IMR-90 (cell line): ENCODE measurements around the gene RSBN1L. TPM values are rescaled to one million over a fixed set of nuclear protein-coding genes. Genes with fewer than 3 reads are reported as not detected.

Source experiments
- ATAC-seq: fragments of 200-7000 bp; cut with Tn5 transposase; 2 replicates; pipeline ENCODE4 v1.9.1; 2020; ENCODE audit warnings: low read depth, mild to moderate bottlenecking, moderate library complexity
- BruUV-seq: library from RNA; stranded (reverse); fragments of 400-500 nt; replicated peaks from 2 replicates; lab custom pipeline; 2021; lab: Mats Ljungman, UMichigan
- CTCF ChIA-PET: fragments of 300-600 bp; formaldehyde crosslinking; extraction: SDS; loops from one replicate; lab custom pipeline; 2021; ENCODE audit warnings: antibody characterized with exemption; lab: Yijun Ruan, JAX
- POLR2A ChIA-PET: fragments of 300-600 bp; sonication (Branson Sonifier 250); formaldehyde crosslinking; loops from one replicate; lab custom pipeline; 2022; ENCODE audit warnings: antibody characterized with exemption; ENCODE audit not compliant: unreplicated experiment; lab: Charles Lee
- DNase-seq: peaks from one replicate; pipeline ENCODE4 v3.0.0; 2013
- H2AFZ ChIP-seq: replicated peaks from 2 replicates; pipeline ENCODE3; 2013; ENCODE audit warnings: low read length, mild to moderate bottlenecking; ENCODE audit not compliant: poor library complexity
- H2AK5ac ChIP-seq: 2 replicates; pipeline ENCODE4 v1.6.1; 2013; ENCODE audit warnings: low read depth, low read length, inconsistent platforms
- H2AK9ac ChIP-seq: replicated peaks from 2 replicates; pipeline ENCODE3; 2013; ENCODE audit warnings: mild to moderate bottlenecking, low read depth, low read length, moderate library complexity; ENCODE audit not compliant: poor library complexity
- H2BK120ac ChIP-seq: 2 replicates; pipeline ENCODE4 v1.6.1; 2013; ENCODE audit warnings: low read depth, low read length, inconsistent platforms
- H2BK15ac ChIP-seq: 3 replicates; pipeline ENCODE4 v1.6.1; 2013; ENCODE audit warnings: low read depth, low read length, inconsistent platforms
- H2BK20ac ChIP-seq: 2 replicates; pipeline ENCODE4 v1.6.1; 2013; ENCODE audit warnings: low read depth, mild to moderate bottlenecking, inconsistent platforms, low read length, moderate library complexity
- H2BK5ac ChIP-seq: 2 replicates; pipeline ENCODE4 v1.6.1; 2013; ENCODE audit warnings: mild to moderate bottlenecking, low read depth, low read length, inconsistent platforms; ENCODE audit not compliant: poor library complexity, severe bottlenecking
- H3K14ac ChIP-seq: replicated peaks from 2 replicates; pipeline ENCODE4 v1.6.1; 2013; ENCODE audit warnings: low read depth, low read length, inconsistent platforms
- H3K18ac ChIP-seq: 2 replicates; pipeline ENCODE4 v1.6.1; 2013; ENCODE audit warnings: low read depth, low read length, control low read depth
- H3K23ac ChIP-seq: 2 replicates; pipeline ENCODE4 v1.6.1; 2013; ENCODE audit warnings: low read depth, low read length, inconsistent platforms
- H3K27ac ChIP-seq: 2 replicates; pipeline ENCODE4 v1.5.1; 2013; ENCODE audit warnings: mild to moderate bottlenecking, control low read depth, low read length; ENCODE audit not compliant: insufficient read depth
- H3K27me3 ChIP-seq: 2 replicates; pipeline ENCODE4 v1.6.1; 2013; ENCODE audit warnings: low read length; ENCODE audit not compliant: control insufficient read depth, insufficient read depth
- H3K36me3 ChIP-seq: 2 replicates; pipeline ENCODE4 v1.6.1; 2013; ENCODE audit warnings: low read length, mixed read lengths; ENCODE audit not compliant: control insufficient read depth, insufficient read depth
- H3K4ac ChIP-seq: 2 replicates; pipeline ENCODE4 v1.6.1; 2013; ENCODE audit warnings: low read depth, low read length, inconsistent platforms
- H3K4me1 ChIP-seq: 2 replicates; pipeline ENCODE4 v1.6.1; 2013; ENCODE audit warnings: low read length, mixed read lengths; ENCODE audit not compliant: control insufficient read depth, insufficient read depth
- H3K4me2 ChIP-seq: 2 replicates; pipeline ENCODE4 v1.6.1; 2013; ENCODE audit warnings: low read depth, mild to moderate bottlenecking, control low read depth, low read length, moderate library complexity
- H3K4me3 ChIP-seq: 2 replicates; pipeline ENCODE4 v1.5.1; 2013; ENCODE audit warnings: low read depth, mild to moderate bottlenecking, control low read depth, low read length, moderate library complexity; ENCODE audit not compliant: insufficient read depth
- H3K56ac ChIP-seq: 2 replicates; pipeline ENCODE4 v1.6.1; 2013; ENCODE audit warnings: low read length, inconsistent platforms; ENCODE audit not compliant: insufficient read depth; ENCODE audit errors: extremely low read depth
- H3K79me1 ChIP-seq, 2 experiments: 2 replicates each; pipeline ENCODE4 v1.6.1; 2013; ENCODE audit warnings: low read length in 2 of 2, inconsistent platforms in 1 of 2, low read depth in 1 of 2
- H3K9ac ChIP-seq: 2 replicates; pipeline ENCODE4 v1.6.1; 2013; ENCODE audit warnings: low read depth, low read length, control low read depth
- H3K9me1 ChIP-seq: 2 replicates; pipeline ENCODE4 v1.6.1; 2013; ENCODE audit warnings: low read length, inconsistent platforms; ENCODE audit not compliant: insufficient read depth
- H3K9me3 ChIP-seq: 2 replicates; pipeline ENCODE4 v1.6.1; 2013; ENCODE audit warnings: low read length; ENCODE audit not compliant: control insufficient read depth, insufficient read depth
- H4K20me1 ChIP-seq: 2 replicates; pipeline ENCODE4 v1.6.1; 2013; ENCODE audit warnings: low read length, inconsistent platforms; ENCODE audit not compliant: insufficient read depth
- H4K5ac ChIP-seq: 2 replicates; pipeline ENCODE4 v1.6.1; 2013; ENCODE audit warnings: mild to moderate bottlenecking, low read depth, low read length, control low read depth
- H4K8ac ChIP-seq, 2 experiments: 2 replicates each; pipeline ENCODE4 v1.6.1; 2013; ENCODE audit warnings: low read depth in 2 of 2, low read length in 2 of 2, control low read depth in 1 of 2, inconsistent platforms in 1 of 2
- H4K91ac ChIP-seq: 2 replicates; pipeline ENCODE4 v1.6.1; 2013; ENCODE audit warnings: low read depth, low read length, inconsistent platforms; ENCODE audit not compliant: insufficient read depth
- BHLHE40 ChIP-seq: fragments of 150-350 bp; IDR thresholded peaks from 2 replicates; pipeline ENCODE4 v1.6.1; 2016; ENCODE audit warnings: mild to moderate bottlenecking, low read depth, low read length
- CEBPB ChIP-seq: IDR thresholded peaks from 2 replicates; pipeline ENCODE4 v1.6.1; 2012; ENCODE audit warnings: low read depth, low read length, improper control_type of control experiment
- FOS ChIP-seq: fragments of 150-350 bp; IDR thresholded peaks from 2 replicates; pipeline ENCODE4 v1.6.1; 2016; ENCODE audit warnings: low read depth, low read length
- MAFK ChIP-seq: IDR thresholded peaks from 2 replicates; pipeline ENCODE4 v1.6.1; 2012; ENCODE audit warnings: low read depth, low read length, improper control_type of control experiment
- MXI1 ChIP-seq: IDR thresholded peaks from 2 replicates; pipeline ENCODE4 v1.6.1; 2012; ENCODE audit warnings: low read depth, mild to moderate bottlenecking, low read length, moderate library complexity, borderline replicate concordance
- NFE2L2 ChIP-seq: fragments of 150-350 bp; IDR thresholded peaks from 2 replicates; pipeline ENCODE4 v1.6.1; 2016; ENCODE audit warnings: low read depth, mild to moderate bottlenecking, low read length
- POLR2A ChIP-seq: IDR thresholded peaks from 2 replicates; pipeline ENCODE4 v1.6.1; 2012; ENCODE audit warnings: mild to moderate bottlenecking, low read depth, low read length
- RAD21 ChIP-seq: IDR thresholded peaks from 2 replicates; pipeline ENCODE4 v1.6.1; 2012; ENCODE audit warnings: low read length, improper control_type of control experiment
- RFX5 ChIP-seq: IDR thresholded peaks from 2 replicates; pipeline ENCODE4 v1.8.0; 2012; ENCODE audit warnings: low read depth, mild to moderate bottlenecking, low read length, moderate library complexity
- WGBS, 2 experiments: methylation state at CpG; one replicate each; pipeline versions ENCODE4 v1.1.5 to v1.1.7; 2013; ENCODE audit warnings: missing lambda C conversion rate in 2 of 2; ENCODE audit not compliant: insufficient read length in 1 of 2; ENCODE audit errors: extremely low coverage in 2 of 2; 5-methylcytosine and 5-hydroxymethylcytosine counted together
- dilution Hi-C: fragments of 300-500 bp; cut with HindIII; formaldehyde crosslinking; loops from one replicate; pipeline ENCODE4 v1.14.3; 2018; ENCODE audit warnings: low sequenced_read_pairs; ENCODE audit not compliant: unreplicated experiment
- in situ Hi-C: fragments of 300-500 bp; cut with MboI; formaldehyde crosslinking; loops from 3 replicates; pipeline ENCODE4 v1.14.3; 2019; ENCODE audit warnings: low sequenced_read_pairs, inconsistent platforms, mixed read lengths
- intact Hi-C: fragments of 100-400 bp; cut with micrococcal nuclease; formaldehyde crosslinking; loops from 2 replicates; pipeline ENCODE4 v1.10.0; 2022
- polyA plus RNA-seq, 3 experiments: library from polyadenylated mRNA; depleted of rRNA; stranded (reverse); fragments of >200 nt; gene quantifications; 2 replicates each; pipeline ENCODE4 v1.2.3, GENCODE V29; 2012; ENCODE audit warnings: low replicate concordance in 1 of 3
- total RNA-seq: library from RNA; depleted of rRNA; stranded (reverse); fragments of >200 nt; gene quantifications from 2 replicates; pipeline ENCODE4 v1.2.3, GENCODE V29; 2012
- TF ChIP-seq, protein P1 (sequence below): fragments of 150-350 bp; IDR thresholded peaks from 2 replicates; pipeline ENCODE4 v1.6.1; 2017; ENCODE audit warnings: mild to moderate bottlenecking, antibody characterized with exemption, low read length, low read depth
- TF ChIP-seq, protein P2 (sequence below): fragments of 150-350 bp; IDR thresholded peaks from 2 replicates; pipeline ENCODE4 v1.6.1; 2016; ENCODE audit warnings: low read depth, mild to moderate bottlenecking, low read length, moderate library complexity, borderline replicate concordance
- TF ChIP-seq, protein P3 (sequence below): conservative IDR thresholded peaks from 2 replicates; pipeline ENCODE4 v1.5.1; 2012; ENCODE audit warnings: mild to moderate bottlenecking, low read depth, low read length, improper control_type of control experiment

The RSBN1L gene
- total and polyA plus RNA-seq, 2 of the 4 experiments (the other 2 are of a cell fraction), result 7.8 to 14.7 TPM

DNA sequence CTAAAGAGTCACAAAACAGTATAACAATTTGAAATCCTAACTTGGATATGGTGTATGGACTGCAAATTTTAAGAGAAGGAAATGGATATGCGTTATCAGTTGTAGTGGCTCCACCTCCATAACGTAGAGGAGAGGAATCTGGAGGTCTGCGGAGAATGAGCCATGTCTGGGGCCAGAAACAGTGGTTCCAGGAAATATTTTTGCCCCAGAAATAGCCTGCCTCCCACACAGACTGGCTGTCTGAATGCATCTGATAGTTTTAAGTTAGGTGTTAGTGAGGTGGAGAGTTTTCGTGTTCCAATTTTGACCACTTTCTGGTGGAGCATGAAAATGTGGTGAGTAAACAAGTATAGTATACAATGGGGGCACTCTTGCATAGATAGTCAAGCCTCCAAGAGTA lies 103.9 kb downstream of the RSBN1L start:
- peak overlapping the region; percentile 11 for H2BK5ac ChIP-seq
- CTCF ChIA-PET, result no interaction called here
- H3K18ac ChIP-seq, result peak overlapping the region; percentile 24; the same call in 1 of the 2 replicates
- peaks cover 6% of the 10 kb centered on the region; the same call in 1 of the 2 replicates for H3K4me1 ChIP-seq
- intact Hi-C loops (no loop called here), in situ Hi-C loops (no loop called here), dilution Hi-C loops (no loop called here)
- H2AFZ ChIP-seq, result no peak overlapping the region
- no peak overlapping the region for H2BK120ac ChIP-seq
- H3K4me2 ChIP-seq, result peak overlapping the region; percentile 76
- no peak overlapping the region for H3K56ac ChIP-seq
- H2AK5ac ChIP-seq, result no peak overlapping the region
- no peak overlapping the region for H2BK15ac ChIP-seq
- H3K9ac ChIP-seq, result peak overlapping the region; percentile 39
- H3K27me3 ChIP-seq, result no peaks in the 10 kb centered on the region
- no peaks in the 10 kb centered on the region for H3K9me3 ChIP-seq
- no peak overlapping the region for H2BK20ac ChIP-seq
- peak overlapping the region; percentile 39; the same call in 1 of the 2 replicates for H3K23ac ChIP-seq
- H2AK9ac ChIP-seq, result no peak overlapping the region
- H4K8ac ChIP-seq, result peak overlapping the region in 1 of 2 experiments; percentile 15; a peak in 1 of 4 replicates
- BruUV-seq, result no TSS peak
- no peak for ATAC-seq
- H3K79me1 ChIP-seq, result peaks cover 17 to 71% of the 10 kb centered on the region in 2 experiments
- 60% methylated on average over 1 of the region's 4 CpGs; no CpG with 5 or more reads in 1 of the 2 experiments for WGBS, 2 experiments
- no peaks in the 10 kb centered on the region for H4K20me1 ChIP-seq
- TF ChIP-seq, protein P1, sequence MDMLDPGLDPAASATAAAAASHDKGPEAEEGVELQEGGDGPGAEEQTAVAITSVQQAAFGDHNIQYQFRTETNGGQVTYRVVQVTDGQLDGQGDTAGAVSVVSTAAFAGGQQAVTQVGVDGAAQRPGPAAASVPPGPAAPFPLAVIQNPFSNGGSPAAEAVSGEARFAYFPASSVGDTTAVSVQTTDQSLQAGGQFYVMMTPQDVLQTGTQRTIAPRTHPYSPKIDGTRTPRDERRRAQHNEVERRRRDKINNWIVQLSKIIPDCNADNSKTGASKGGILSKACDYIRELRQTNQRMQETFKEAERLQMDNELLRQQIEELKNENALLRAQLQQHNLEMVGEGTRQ, result no peak
- TF ChIP-seq, protein P2, sequence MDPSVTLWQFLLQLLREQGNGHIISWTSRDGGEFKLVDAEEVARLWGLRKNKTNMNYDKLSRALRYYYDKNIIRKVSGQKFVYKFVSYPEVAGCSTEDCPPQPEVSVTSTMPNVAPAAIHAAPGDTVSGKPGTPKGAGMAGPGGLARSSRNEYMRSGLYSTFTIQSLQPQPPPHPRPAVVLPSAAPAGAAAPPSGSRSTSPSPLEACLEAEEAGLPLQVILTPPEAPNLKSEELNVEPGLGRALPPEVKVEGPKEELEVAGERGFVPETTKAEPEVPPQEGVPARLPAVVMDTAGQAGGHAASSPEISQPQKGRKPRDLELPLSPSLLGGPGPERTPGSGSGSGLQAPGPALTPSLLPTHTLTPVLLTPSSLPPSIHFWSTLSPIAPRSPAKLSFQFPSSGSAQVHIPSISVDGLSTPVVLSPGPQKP, result no peak
- TF ChIP-seq BHLHE40 (no peak), POLR2A (no peak), CEBPB (no peak), RAD21 (no peak), FOS (no peak), MXI1 (no peak), RFX5 (no peak), NFE2L2 (no peak), MAFK (no peak)
- TF ChIP-seq, protein P3, sequence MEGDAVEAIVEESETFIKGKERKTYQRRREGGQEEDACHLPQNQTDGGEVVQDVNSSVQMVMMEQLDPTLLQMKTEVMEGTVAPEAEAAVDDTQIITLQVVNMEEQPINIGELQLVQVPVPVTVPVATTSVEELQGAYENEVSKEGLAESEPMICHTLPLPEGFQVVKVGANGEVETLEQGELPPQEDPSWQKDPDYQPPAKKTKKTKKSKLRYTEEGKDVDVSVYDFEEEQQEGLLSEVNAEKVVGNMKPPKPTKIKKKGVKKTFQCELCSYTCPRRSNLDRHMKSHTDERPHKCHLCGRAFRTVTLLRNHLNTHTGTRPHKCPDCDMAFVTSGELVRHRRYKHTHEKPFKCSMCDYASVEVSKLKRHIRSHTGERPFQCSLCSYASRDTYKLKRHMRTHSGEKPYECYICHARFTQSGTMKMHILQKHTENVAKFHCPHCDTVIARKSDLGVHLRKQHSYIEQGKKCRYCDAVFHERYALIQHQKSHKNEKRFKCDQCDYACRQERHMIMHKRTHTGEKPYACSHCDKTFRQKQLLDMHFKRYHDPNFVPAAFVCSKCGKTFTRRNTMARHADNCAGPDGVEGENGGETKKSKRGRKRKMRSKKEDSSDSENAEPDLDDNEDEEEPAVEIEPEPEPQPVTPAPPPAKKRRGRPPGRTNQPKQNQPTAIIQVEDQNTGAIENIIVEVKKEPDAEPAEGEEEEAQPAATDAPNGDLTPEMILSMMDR, result no peak
- H3K36me3 ChIP-seq, result no peaks in the 10 kb centered on the region
- POLR2A ChIA-PET, result no interaction called here
- H3K4ac ChIP-seq, result no peak overlapping the region
- peak overlapping the region; percentile 22; the same call in 1 of the 2 replicates for H3K4me3 ChIP-seq
- H4K91ac ChIP-seq, result no peak overlapping the region
- 0 out of 2 replicates have a peak, but pooled peaks cover 2% of the 10 kb centered on the region for H3K9me1 ChIP-seq
- H3K27ac ChIP-seq, result peak overlapping the region; percentile 15; the same call in 1 of the 2 replicates
- DNase-seq, result peak; percentile 57
- H4K5ac ChIP-seq, result no peak overlapping the region; the same call in 1 of the 2 replicates
- H3K14ac ChIP-seq, result no peak overlapping the region
